MM.1S (cell line): Measurements from ENCODE around the gene EPHA2.

Experiments
- CTCF ChIP-seq: fragments of 300-600 bp; sonication (generic); IDR thresholded peaks from 2 replicates; pipeline ENCODE4 v1.5.1; 2016; ENCODE audit warnings: antibody characterized with exemption, low read length, mixed read lengths
- EZH2 ChIP-seq: fragments of 300-600 bp; sonication (generic); optimal IDR thresholded peaks from 2 replicates; pipeline ENCODE3; 2017; ENCODE audit warnings: low read depth, mild to moderate bottlenecking, antibody characterized with exemption, low read length, mixed read lengths

DNA sequence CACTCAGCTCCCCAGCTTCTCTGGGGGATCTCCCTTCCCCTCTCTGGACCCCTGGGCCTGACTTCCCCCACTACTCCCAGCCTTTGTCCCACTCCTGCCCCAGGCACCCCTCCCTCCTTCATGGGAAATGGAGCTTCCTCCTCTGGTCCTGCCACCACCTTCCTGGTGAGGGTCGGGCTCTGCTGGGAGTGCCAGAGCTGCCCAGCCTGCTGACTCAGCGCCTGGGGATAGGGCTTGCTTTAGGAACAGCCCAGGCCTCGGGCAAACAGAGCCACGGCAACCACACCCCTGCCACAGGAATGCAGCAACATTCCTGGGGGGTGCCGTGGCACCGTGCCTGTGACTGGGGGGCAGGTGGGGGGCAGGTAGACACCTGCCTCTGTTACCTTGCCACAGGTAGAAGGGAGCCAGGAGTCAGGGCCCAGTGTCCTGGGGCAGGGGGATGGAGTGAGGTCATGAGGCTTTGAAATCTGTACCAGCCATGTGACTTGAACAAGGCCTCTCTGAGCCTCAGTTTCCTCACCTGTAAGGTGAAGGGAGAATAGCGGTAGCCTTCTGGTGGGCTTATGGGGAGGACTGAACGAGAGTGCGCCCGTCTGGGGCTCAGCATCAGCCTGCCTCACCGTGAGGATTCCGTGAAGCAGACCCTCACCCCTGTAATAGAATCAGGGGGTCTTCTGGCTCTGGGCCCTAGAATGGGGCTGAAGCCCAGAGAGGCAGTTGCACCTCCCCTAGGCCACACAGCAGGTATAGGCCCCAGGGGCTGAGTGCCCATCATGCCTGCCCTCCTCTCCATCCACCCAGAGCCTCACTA is 17.8 kb upstream of the EPHA2 start:
- TF ChIP-seq CTCF (no peak), EZH2 (no peak)
